GM23338 (cell line): ENCODE results near the gene EEF2K. TPM values are rescaled to one million over a fixed set of nuclear protein-coding genes. Genes with fewer than 3 reads are reported as not detected.

Experiments used
- ATAC-seq: fragments of 200-7000 bp; cut with Tn5 transposase; 3 replicates; pipeline ENCODE4 v1.9.1; 2020
- DNase-seq: peaks from one replicate; pipeline ENCODE4 v3.0.0-alpha.2; 2015; ENCODE audit warnings: low spot score
- H2AFZ ChIP-seq: fragments of 200-600 bp; sonication (generic); 2 replicates; pipeline ENCODE4 v1.8.0; 2016; ENCODE audit warnings: antibody characterized with exemption, mild to moderate bottlenecking, moderate library complexity
- H3F3A ChIP-seq: fragments of 200-600 bp; sonication (generic); replicated peaks from 2 replicates; pipeline ENCODE4 v1.8.0; 2017; ENCODE audit warnings: antibody characterized with exemption, mixed run types, low read depth
- H3K27ac ChIP-seq: fragments of 200-600 bp; sonication (generic); 2 replicates; pipeline ENCODE4 v1.6.1; 2016; ENCODE audit warnings: low read depth
- H3K27me3 ChIP-seq: fragments of 200-600 bp; sonication (generic); 2 replicates; pipeline ENCODE4 v1.8.0; 2016; ENCODE audit warnings: mild to moderate bottlenecking, mixed run types, moderate library complexity; ENCODE audit not compliant: insufficient read depth
- H3K36me3 ChIP-seq: fragments of 200-600 bp; sonication (generic); 2 replicates; pipeline ENCODE4 v1.8.0; 2016; ENCODE audit warnings: mild to moderate bottlenecking; ENCODE audit not compliant: insufficient read depth
- H3K4me1 ChIP-seq: fragments of 200-600 bp; sonication (generic); 2 replicates; pipeline ENCODE4 v1.8.0; 2016; ENCODE audit warnings: mild to moderate bottlenecking, moderate library complexity; ENCODE audit not compliant: insufficient read depth
- H3K4me2 ChIP-seq: fragments of 200-600 bp; sonication (generic); 2 replicates; pipeline ENCODE4 v1.7.1; 2017; ENCODE audit warnings: mixed run types
- H3K4me3 ChIP-seq: fragments of 200-600 bp; sonication (generic); 2 replicates; pipeline ENCODE4 v1.6.1; 2016; ENCODE audit warnings: mixed run types
- H3K79me2 ChIP-seq: fragments of 200-600 bp; sonication (generic); replicated peaks from 2 replicates; pipeline ENCODE4 v1.8.0; 2017; ENCODE audit warnings: mild to moderate bottlenecking; ENCODE audit not compliant: insufficient read depth
- H3K9me2 ChIP-seq: fragments of 200-600 bp; sonication (generic); 2 replicates; pipeline ENCODE4 v1.8.0; 2017; ENCODE audit not compliant: insufficient read depth
- H4K20me1 ChIP-seq: fragments of 200-600 bp; sonication (generic); replicated peaks from 2 replicates; pipeline ENCODE4 v1.8.0; 2017; ENCODE audit warnings: mild to moderate bottlenecking; ENCODE audit not compliant: insufficient read depth
- H3K27ac Mint-ChIP-seq: 2 replicates; pipeline ENCODE4 v1.8.0; 2020; ENCODE audit warnings: inconsistent platforms, mild to moderate bottlenecking, moderate library complexity, mixed read lengths
- H3K27me3 Mint-ChIP-seq: 3 replicates; pipeline ENCODE4 v1.8.0; 2022; ENCODE audit warnings: low read depth, mild to moderate bottlenecking, moderate library complexity, mixed read lengths, inconsistent platforms; ENCODE audit not compliant: insufficient read depth, poor library complexity
- H3K36me3 Mint-ChIP-seq: 3 replicates; pipeline ENCODE4 v1.8.0; 2021; ENCODE audit warnings: low read depth, mild to moderate bottlenecking, inconsistent platforms, moderate library complexity, mixed read lengths
- H3K4me1 Mint-ChIP-seq: 3 replicates; pipeline ENCODE4 v1.8.0; 2020; ENCODE audit warnings: mild to moderate bottlenecking, inconsistent platforms, mixed read lengths
- H3K4me3 Mint-ChIP-seq: 3 replicates; pipeline ENCODE4 v1.8.0; 2021; ENCODE audit warnings: moderate library complexity, mild to moderate bottlenecking, inconsistent platforms, mixed read lengths
- H3K9me3 Mint-ChIP-seq: 3 replicates; pipeline ENCODE4 v1.8.0; 2020; ENCODE audit warnings: moderate library complexity, mild to moderate bottlenecking, inconsistent platforms, mixed read lengths
- CREB1 ChIP-seq: fragments of 250-450 bp; sonication (Bioruptor Pico); IDR thresholded peaks from 2 replicates; pipeline ENCODE4 v1.5.0; 2020; ENCODE audit warnings: low read depth, mild to moderate bottlenecking, moderate library complexity
- CTCF ChIP-seq, 2 experiments: fragments of 200-600 bp in 1 of 2; sonication (generic) in 1 of 2; conservative IDR thresholded peaks; 2 replicates each; pipeline versions ENCODE4 v1.5.1 to v1.6.1; 2016 to 2017; ENCODE audit warnings: antibody characterized with exemption in 2 of 2, low read depth in 2 of 2, mild to moderate bottlenecking in 2 of 2, moderate library complexity in 1 of 2
- JUNB ChIP-seq: IDR thresholded peaks from one replicate; pipeline ENCODE4 v1.6.1; 2016; ENCODE audit warnings: antibody characterized with exemption; ENCODE audit not compliant: unreplicated experiment
- NANOG ChIP-seq: IDR thresholded peaks from 2 replicates; pipeline ENCODE4 v1.6.1; 2016; ENCODE audit warnings: antibody characterized with exemption, borderline replicate concordance
- POLR2AphosphoS5 ChIP-seq: IDR thresholded peaks from 2 replicates; pipeline ENCODE4 v1.6.1; 2016; ENCODE audit warnings: antibody characterized with exemption, low read depth
- REST ChIP-seq: IDR thresholded peaks from one replicate; pipeline ENCODE4 v1.6.1; 2018; ENCODE audit warnings: antibody characterized with exemption; ENCODE audit not compliant: unreplicated experiment
- STAT1 ChIP-seq: IDR thresholded peaks from one replicate; pipeline ENCODE4 v1.6.1; 2016; ENCODE audit warnings: antibody characterized with exemption; ENCODE audit not compliant: unreplicated experiment
- ZNF331 ChIP-seq: fragments of 250-450 bp; sonication (Bioruptor Pico); IDR thresholded peaks from 2 replicates; pipeline ENCODE4 v1.5.0; 2020; ENCODE audit warnings: low read depth, mild to moderate bottlenecking, moderate library complexity
- polyA plus RNA-seq: library from polyadenylated mRNA; unstranded; fragments of >200 nt; fragmentation: Nextera tagmentation; extraction: Ambion mirVana; gene quantifications from 2 replicates; pipeline ENCODE4 v1.2.1, GENCODE V29; 2016
- total RNA-seq: library from RNA; depleted of rRNA; stranded (reverse); fragments of >200 nt; shearing (Covaris generic); gene quantifications from 2 replicates; pipeline ENCODE4 v1.2.3, GENCODE V29; 2014
- TF ChIP-seq, protein P1 (sequence below): fragments of 250-450 bp; sonication (Bioruptor Pico); IDR thresholded peaks from 2 replicates; pipeline ENCODE4 v1.5.0; 2020; ENCODE audit warnings: mild to moderate bottlenecking, moderate library complexity

EEF2K gene
- total and polyA plus RNA-seq, 2 experiments from 2014 or later = 5.4 to 23.9 TPM

- ATAC-seq = peak; percentile 1; the same call in 1 of the 3 replicates
Measured at GRCh38 chr16:22186517-22186916, 19.6 kb upstream of the EEF2K start.

More at GRCh38 chr16:22186517-22186916, 19.6 kb upstream of the EEF2K start:
- H3K27me3 ChIP-seq = no peaks in the 10 kb centered on the region
- no peaks in the 10 kb centered on the region for H3K9me3 Mint-ChIP-seq
- peaks cover 5% of the 10 kb centered on the region; the same call in 1 of the 2 replicates for H3F3A ChIP-seq
- H4K20me1 ChIP-seq = no peaks in the 10 kb centered on the region
- H3K4me1 Mint-ChIP-seq = peaks cover 16% of the 10 kb centered on the region
- H3K4me3 Mint-ChIP-seq = no peak overlapping the region
- no peaks in the 10 kb centered on the region for H3K36me3 Mint-ChIP-seq
- H3K27ac ChIP-seq = no peak overlapping the region
- peaks cover 24% of the 10 kb centered on the region for H3K27me3 Mint-ChIP-seq
- H3K4me3 ChIP-seq = no peak overlapping the region
- H3K79me2 ChIP-seq = no peaks in the 10 kb centered on the region
- TF ChIP-seq STAT1 = no peak
- TF ChIP-seq JUNB = no peak
- TF ChIP-seq REST = no peak
- TF ChIP-seq NANOG = no peak
- peak; percentile 22; the same call in 1 of the 2 replicates for TF ChIP-seq CREB1
- TF ChIP-seq CTCF (conservative IDR thresholded peaks at IDR 0.05; ENCODE audit: low read depth in 2 of 2) = peak; percentile 68 to 91
- no peak for TF ChIP-seq POLR2AphosphoS5
- no peak for TF ChIP-seq ZNF331 (CRISPR knock-in tag)
- TF ChIP-seq, protein P1, sequence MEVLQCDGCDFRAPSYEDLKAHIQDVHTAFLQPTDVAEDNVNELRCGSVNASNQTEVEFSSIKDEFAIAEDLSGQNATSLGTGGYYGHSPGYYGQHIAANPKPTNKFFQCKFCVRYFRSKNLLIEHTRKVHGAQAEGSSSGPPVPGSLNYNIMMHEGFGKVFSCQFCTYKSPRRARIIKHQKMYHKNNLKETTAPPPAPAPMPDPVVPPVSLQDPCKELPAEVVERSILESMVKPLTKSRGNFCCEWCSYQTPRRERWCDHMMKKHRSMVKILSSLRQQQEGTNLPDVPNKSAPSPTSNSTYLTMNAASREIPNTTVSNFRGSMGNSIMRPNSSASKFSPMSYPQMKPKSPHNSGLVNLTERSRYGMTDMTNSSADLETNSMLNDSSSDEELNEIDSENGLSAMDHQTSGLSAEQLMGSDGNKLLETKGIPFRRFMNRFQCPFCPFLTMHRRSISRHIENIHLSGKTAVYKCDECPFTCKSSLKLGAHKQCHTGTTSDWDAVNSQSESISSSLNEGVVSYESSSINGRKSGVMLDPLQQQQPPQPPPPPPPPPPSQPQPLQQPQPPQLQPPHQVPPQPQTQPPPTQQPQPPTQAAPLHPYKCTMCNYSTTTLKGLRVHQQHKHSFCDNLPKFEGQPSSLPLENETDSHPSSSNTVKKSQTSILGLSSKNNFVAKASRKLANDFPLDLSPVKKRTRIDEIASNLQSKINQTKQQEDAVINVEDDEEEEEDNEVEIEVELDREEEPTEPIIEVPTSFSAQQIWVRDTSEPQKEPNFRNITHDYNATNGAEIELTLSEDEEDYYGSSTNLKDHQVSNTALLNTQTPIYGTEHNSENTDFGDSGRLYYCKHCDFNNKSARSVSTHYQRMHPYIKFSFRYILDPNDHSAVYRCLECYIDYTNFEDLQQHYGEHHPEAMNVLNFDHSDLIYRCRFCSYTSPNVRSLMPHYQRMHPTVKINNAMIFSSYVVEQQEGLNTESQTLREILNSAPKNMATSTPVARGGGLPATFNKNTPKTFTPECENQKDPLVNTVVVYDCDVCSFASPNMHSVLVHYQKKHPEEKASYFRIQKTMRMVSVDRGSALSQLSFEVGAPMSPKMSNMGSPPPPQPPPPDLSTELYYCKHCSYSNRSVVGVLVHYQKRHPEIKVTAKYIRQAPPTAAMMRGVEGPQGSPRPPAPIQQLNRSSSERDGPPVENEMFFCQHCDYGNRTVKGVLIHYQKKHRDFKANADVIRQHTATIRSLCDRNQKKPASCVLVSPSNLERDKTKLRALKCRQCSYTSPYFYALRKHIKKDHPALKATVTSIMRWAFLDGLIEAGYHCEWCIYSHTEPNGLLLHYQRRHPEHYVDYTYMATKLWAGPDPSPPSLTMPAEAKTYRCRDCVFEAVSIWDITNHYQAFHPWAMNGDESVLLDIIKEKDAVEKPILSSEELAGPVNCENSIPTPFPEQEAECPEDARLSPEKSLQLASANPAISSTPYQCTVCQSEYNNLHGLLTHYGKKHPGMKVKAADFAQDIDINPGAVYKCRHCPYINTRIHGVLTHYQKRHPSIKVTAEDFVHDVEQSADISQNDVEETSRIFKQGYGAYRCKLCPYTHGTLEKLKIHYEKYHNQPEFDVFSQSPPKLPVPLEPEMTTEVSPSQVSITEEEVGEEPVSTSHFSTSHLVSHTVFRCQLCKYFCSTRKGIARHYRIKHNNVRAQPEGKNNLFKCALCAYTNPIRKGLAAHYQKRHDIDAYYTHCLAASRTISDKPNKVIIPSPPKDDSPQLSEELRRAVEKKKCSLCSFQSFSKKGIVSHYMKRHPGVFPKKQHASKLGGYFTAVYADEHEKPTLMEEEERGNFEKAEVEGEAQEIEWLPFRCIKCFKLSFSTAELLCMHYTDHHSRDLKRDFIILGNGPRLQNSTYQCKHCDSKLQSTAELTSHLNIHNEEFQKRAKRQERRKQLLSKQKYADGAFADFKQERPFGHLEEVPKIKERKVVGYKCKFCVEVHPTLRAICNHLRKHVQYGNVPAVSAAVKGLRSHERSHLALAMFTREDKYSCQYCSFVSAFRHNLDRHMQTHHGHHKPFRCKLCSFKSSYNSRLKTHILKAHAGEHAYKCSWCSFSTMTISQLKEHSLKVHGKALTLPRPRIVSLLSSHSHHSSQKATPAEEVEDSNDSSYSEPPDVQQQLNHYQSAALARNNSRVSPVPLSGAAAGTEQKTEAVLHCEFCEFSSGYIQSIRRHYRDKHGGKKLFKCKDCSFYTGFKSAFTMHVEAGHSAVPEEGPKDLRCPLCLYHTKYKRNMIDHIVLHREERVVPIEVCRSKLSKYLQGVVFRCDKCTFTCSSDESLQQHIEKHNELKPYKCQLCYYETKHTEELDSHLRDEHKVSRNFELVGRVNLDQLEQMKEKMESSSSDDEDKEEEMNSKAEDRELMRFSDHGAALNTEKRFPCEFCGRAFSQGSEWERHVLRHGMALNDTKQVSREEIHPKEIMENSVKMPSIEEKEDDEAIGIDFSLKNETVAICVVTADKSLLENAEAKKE (CRISPR knock-in tag) = no peak
- H3K9me2 ChIP-seq = no peaks in the 10 kb centered on the region
- peak; percentile 85 for DNase-seq
- no peak overlapping the region for H3K4me2 ChIP-seq
- peaks cover 12% of the 10 kb centered on the region for H3K4me1 ChIP-seq
- no peaks in the 10 kb centered on the region for H3K36me3 ChIP-seq
- no peak overlapping the region for H2AFZ ChIP-seq
- H3K27ac Mint-ChIP-seq = no peak overlapping the region
